C4-2B (cell line): ENCODE data around the gene ASAP2.

Source experiments
- CTCF ChIP-seq: fragments of 450-650 bp; conservative IDR thresholded peaks from 2 replicates; pipeline ENCODE4 v1.5.1; 2017; ENCODE audit warnings: mild to moderate bottlenecking
- ZFX ChIP-seq: fragments of 450-650 bp; IDR thresholded peaks from 2 replicates; pipeline ENCODE4 v1.6.1; 2017

- peak; percentile 40 for TF ChIP-seq CTCF
- TF ChIP-seq ZFX = no peak
Observed at GRCh38 chr2:9205963-9206948, at the start of gene ASAP2.
